Gastrocnemius medialis (tissue), 4 donors: ENCODE data around the gene C2orf76. TPM values are rescaled to one million over a fixed set of nuclear protein-coding genes. Genes with fewer than 3 reads are reported as not detected.
"Not testable (repeated sequence)": the region's sequence is repeated elsewhere in the genome, so short reads cannot be mapped to it uniquely, and the experiment has no call there.

Experiments
- ATAC-seq, 2 donors: fragments of 150-250 bp; one replicate each; pipeline ENCODE4 v1.9.1; 2016
- DNase-seq, 2 donors: peaks; one replicate each; pipeline ENCODE4 v3.0.0-alpha.2; 2019
- H3K27ac ChIP-seq, 4 donors: fragments of 200-600 bp; sonication (generic); 1 replicate in 1 of 4; 2 replicates in 3 of 4; pipeline ENCODE4 v1.5.1; 2016 to 2018; ENCODE audit warnings: mild to moderate bottlenecking in 2 of 4, moderate library complexity in 1 of 4
- H3K27me3 ChIP-seq, 3 donors: fragments of 200-600 bp; sonication (generic) in 2 of 3; 1 replicate in 1 of 3; 2 replicates in 2 of 3; pipeline versions ENCODE4 v1.5.1 to v1.6.0; 2016 to 2019; ENCODE audit warnings: mild to moderate bottlenecking in 1 of 3, moderate library complexity in 1 of 3
- H3K36me3 ChIP-seq, 2 donors: fragments of 200-600 bp; sonication (generic) in 1 of 2; one replicate each; pipeline ENCODE4 v1.5.1; 2017 to 2018
- H3K4me1 ChIP-seq, 2 donors: fragments of 200-600 bp; sonication (generic) in 1 of 2; one replicate each; pipeline ENCODE4 v1.5.1; 2016 to 2017; ENCODE audit warnings: mild to moderate bottlenecking in 2 of 2
- H3K4me3 ChIP-seq, 4 donors: fragments of 200-600 bp; sonication (generic) in 3 of 4; 1 replicate in 1 of 4; 2 replicates in 3 of 4; pipeline ENCODE4 v1.5.1; 2016 to 2019; ENCODE audit warnings: mild to moderate bottlenecking in 2 of 4
- H3K9me3 ChIP-seq, 3 donors: fragments of 200-600 bp; sonication (generic) in 2 of 3; 1 replicate in 1 of 3; 2 replicates in 2 of 3; pipeline ENCODE4 v1.5.1; 2016 to 2019
- CTCF ChIP-seq, 5 experiments: fragments of 450-650 bp in 3 of 5; fragments of 200-600 bp in 2 of 5; sonication (generic) in 2 of 5; IDR thresholded peaks in 4 of 5; conservative IDR thresholded peaks in 1 of 5; 1 replicate in 4 of 5; 2 replicates in 1 of 5; pipeline ENCODE4 v1.5.1; 2016 to 2019; ENCODE audit warnings: antibody characterized with exemption in 5 of 5, mild to moderate bottlenecking in 3 of 5, moderate library complexity in 3 of 5
- POLR2A ChIP-seq, 2 donors: fragments of 450-650 bp; IDR thresholded peaks; one replicate each; pipeline ENCODE4 v1.6.1; 2017; ENCODE audit warnings: antibody characterized with exemption in 2 of 2, mild to moderate bottlenecking in 2 of 2, moderate library complexity in 2 of 2
- in situ Hi-C, 4 donors: fragments of 200-750 bp; cut with MboI; loops; one replicate each; pipeline versions ENCODE4 v1.15.0 to v1.8.0; 2017; ENCODE audit warnings: low sequenced_read_pairs in 4 of 4
- intact Hi-C: fragments of 100-400 bp; cut with DNase I; formaldehyde crosslinking; loops from one replicate; pipeline ENCODE4 v1.15.1; 2023; ENCODE audit warnings: low total_unique reads
- total RNA-seq, 4 donors: library from RNA; depleted of rRNA; stranded (reverse); fragments of >200 nt; gene quantifications; one replicate each; pipeline versions ENCODE4 v1.1.0 to v1.2.3, GENCODE V29; 2016

Gene C2orf76
- total RNA-seq, 4 donors from 2014 or later, result 0.61 to 5.9 (median 2.6) TPM; not detected in 1

GRCh38 chr2:119408221-119408619 is 41.6 kb upstream of the C2orf76 start:
- H3K27ac ChIP-seq, result no peak overlapping the region
- H3K4me3 ChIP-seq, result no peak overlapping the region
- peaks cover 0 to 4% of the 10 kb centered on the region in 2 donors for H3K4me1 ChIP-seq
- H3K36me3 ChIP-seq, result no peaks in the 10 kb centered on the region
- DNase-seq (no peak), ATAC-seq (peak; percentile 11 to 23)
- in situ Hi-C loops (loop anchor here in 2 of 4 donors (10.0 to 25.0 kb wide), 2 partner anchors 67 to 254 kb away; no protein-coding TSS in a partner anchor), intact Hi-C loops (no loop called here)
- no peaks in the 10 kb centered on the region for H3K27me3 ChIP-seq
- H3K9me3 ChIP-seq, result no peaks in the 10 kb centered on the region
- TF ChIP-seq CTCF (IDR thresholded peaks at IDR 0.05 in 4 of 5, conservative IDR thresholded peaks at IDR 0.05 in 1 of 5), result no peak
- no peak for TF ChIP-seq POLR2A (IDR thresholded peaks at IDR 0.05)

- intact Hi-C loops, result loop anchor here (1.0 to 2.0 kb wide), 2 partner anchors 69 to 253 kb away; no protein-coding TSS in a partner anchor
- peaks cover 0 to 4% of the 10 kb centered on the region in 2 donors for H3K4me1 ChIP-seq
- peak; percentile 82 to 89 for ATAC-seq
- H3K4me3 ChIP-seq, result no peak overlapping the region
- peak in 1 of 2 donors; percentile 20 for DNase-seq
- TF ChIP-seq POLR2A (IDR thresholded peaks at IDR 0.05) (no peak), CTCF (IDR thresholded peaks at IDR 0.05 in 4 of 5, conservative IDR thresholded peaks at IDR 0.05 in 1 of 5) (peak; percentile 72 to 85 (median 82))
- no peak overlapping the region for H3K27ac ChIP-seq
- no peaks in the 10 kb centered on the region for H3K9me3 ChIP-seq
- no peaks in the 10 kb centered on the region for H3K27me3 ChIP-seq
- in situ Hi-C loops, result loop anchor here in 2 of 4 donors (10.0 to 25.0 kb wide), 2 partner anchors 67 to 255 kb away; no protein-coding TSS in a partner anchor
- H3K36me3 ChIP-seq, result no peaks in the 10 kb centered on the region
These were observed 41.0 kb upstream of the C2orf76 start for GRCh38 chr2:119407430-119408220.

- Histone ChIP-seq H3K9me3 (no peaks in the 10 kb centered on the region), H3K36me3 (no peaks in the 10 kb centered on the region), H3K4me1 (peaks cover 0 to 4% of the 10 kb centered on the region in 2 donors), H3K27ac (no peak overlapping the region), H3K4me3 (no peak overlapping the region), H3K27me3 (no peaks in the 10 kb centered on the region)
- in situ Hi-C loops (loop anchor here in 2 of 4 donors (10.0 to 25.0 kb wide), 2 partner anchors 70 to 257 kb away; no protein-coding TSS in a partner anchor), intact Hi-C loops (no loop called here)
- ATAC-seq, result no peak
- DNase-seq, result no peak
- TF ChIP-seq CTCF (IDR thresholded peaks at IDR 0.05 in 4 of 5, conservative IDR thresholded peaks at IDR 0.05 in 1 of 5) (no peak), POLR2A (IDR thresholded peaks at IDR 0.05) (no peak)
These were observed 38.5 kb upstream of the C2orf76 start for GRCh38 chr2:119405151-119405550.

GRCh38 chr2:119403618-119404017 is 37.0 kb upstream of the C2orf76 start:
- in situ Hi-C loops, result loop anchor here in 2 of 4 donors (10.0 to 25.0 kb wide), 2 partner anchors 71 to 259 kb away; no protein-coding TSS in a partner anchor
- H3K36me3 ChIP-seq, ATAC-seq, H3K27ac ChIP-seq, H3K4me1 ChIP-seq, H3K9me3 ChIP-seq, H3K27me3 ChIP-seq, DNase-seq, intact Hi-C loops, H3K4me3 ChIP-seq: not testable (repeated sequence)
